ENCODE results near the gene ENTREP3.

GRCh38 chr1:155250246-155250632 is 5.0 kb downstream of the ENTREP3 start:
- TF ChIP-seq CTCF (conservative IDR thresholded peaks at IDR 0.05) (0 out of 2 replicates have a peak, but pooled peaks have one; percentile 79), ZFX (IDR thresholded peaks at IDR 0.05) (no peak)

All from C4-2B (cell line).